EL (cell line): Measurements from ENCODE around the gene PLAC9.

Source experiments
- DNase-seq: peaks from one replicate; pipeline ENCODE4 v3.0.0-alpha.2; 2016

Gene PLAC9

GRCh38 chr10:80161321-80162083 is 29.0 kb downstream of the PLAC9 start:
- DNase-seq: no peak

GRCh38 chr10:80163741-80164341 is 31.3 kb downstream of the PLAC9 start:
- peak; percentile 94 for DNase-seq

GRCh38 chr10:80164596-80164995 is 32.1 kb downstream of the PLAC9 start:
- DNase-seq: no peak

GRCh38 chr10:80165173-80165572 is 32.6 kb downstream of the PLAC9 start:
- peak; percentile 67 for DNase-seq

DNA sequence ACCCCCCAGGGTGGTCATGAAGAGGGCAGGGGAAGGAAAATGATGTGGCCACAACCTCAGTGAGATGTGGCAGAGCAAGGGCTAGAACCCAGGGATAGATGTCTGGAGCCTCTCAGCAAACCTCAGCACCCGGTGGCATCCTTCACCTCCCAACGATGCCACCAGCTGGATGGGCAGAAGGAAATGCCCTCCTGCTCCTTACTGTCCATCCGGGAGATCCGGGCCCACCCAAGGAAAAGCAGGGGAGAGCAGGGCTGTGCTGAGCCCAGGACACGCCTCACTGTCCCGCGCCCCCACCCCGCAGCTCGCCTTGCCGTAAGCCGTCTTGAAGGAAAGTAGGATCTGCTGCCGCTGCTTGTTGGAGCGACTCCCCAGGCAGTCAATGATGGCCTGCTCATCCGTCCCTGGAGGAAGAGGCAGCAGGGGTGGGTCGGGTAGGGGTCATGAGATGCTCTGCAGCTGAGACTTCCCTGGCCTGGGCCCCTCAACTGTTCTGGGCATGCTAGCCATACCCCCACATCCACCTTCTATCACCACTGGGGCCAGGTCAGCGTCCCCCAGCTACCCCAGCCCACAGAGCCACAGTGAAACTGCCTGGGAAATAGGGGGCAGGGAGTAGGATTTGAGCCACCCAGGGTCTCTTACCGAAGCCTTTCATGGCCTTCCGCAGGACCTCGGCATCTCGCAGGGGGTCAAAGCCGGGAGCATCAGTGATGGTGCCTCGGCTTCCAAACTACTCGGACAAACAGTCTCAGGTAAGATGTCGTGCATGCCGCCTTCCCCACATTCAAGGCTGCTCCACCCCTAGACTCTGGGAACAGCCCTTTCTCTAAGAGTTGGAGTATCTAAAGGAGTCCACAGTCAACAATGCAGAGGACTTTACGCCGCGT is 34.3 kb downstream of the PLAC9 start:
- DNase-seq: no peak

DNA sequence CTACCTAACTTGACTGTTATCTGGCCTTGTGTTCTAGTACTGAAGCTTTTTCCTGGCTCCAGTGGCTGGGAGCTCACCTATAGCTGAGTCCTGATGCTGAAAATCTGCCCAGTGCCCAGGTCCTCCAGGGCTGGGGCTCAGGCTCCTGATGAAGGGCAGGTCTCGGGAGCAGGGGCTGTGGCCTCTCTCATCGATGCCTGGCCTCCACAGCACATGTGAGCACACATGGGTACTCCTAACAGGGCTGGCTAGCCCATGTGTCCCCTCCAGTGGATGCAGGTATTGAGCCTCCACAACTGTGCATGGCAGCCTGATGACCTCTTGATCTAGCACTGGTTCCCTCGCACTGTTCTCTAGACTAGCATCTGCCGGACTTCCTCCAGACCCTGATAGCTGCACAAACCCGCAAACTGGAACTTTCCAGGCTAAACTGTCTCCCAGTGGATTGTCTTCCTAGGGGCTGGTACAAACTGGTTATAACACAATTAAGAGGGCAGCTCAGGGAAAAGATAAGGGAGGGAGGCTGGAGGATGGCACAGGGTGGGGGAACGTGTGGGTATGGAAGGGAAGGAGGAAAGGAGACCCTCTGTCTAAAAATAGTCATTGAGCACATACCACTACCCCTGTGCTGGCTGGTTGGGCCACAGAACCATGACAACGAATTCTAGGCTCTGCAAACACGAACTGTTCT is 35.1 kb downstream of the PLAC9 start:
- DNase-seq: no peak

DNA sequence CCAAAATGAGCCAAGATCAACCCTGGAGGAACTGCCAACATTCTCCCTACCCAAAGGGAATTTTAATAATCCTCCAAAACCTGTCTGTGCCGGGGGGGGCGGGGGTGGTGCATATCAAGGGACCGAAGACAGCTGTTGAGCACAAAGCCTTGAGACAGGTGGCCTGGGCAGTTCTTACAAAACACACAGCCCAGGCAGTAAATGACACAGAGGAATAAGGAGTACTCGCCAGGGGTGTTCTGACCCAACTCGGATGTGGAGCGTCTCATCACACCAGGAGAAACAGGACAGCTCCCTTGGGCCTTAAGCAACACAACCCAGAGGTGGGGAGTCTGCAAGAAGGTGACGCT is 35.6 kb downstream of the PLAC9 start:
- no peak for DNase-seq

DNA sequence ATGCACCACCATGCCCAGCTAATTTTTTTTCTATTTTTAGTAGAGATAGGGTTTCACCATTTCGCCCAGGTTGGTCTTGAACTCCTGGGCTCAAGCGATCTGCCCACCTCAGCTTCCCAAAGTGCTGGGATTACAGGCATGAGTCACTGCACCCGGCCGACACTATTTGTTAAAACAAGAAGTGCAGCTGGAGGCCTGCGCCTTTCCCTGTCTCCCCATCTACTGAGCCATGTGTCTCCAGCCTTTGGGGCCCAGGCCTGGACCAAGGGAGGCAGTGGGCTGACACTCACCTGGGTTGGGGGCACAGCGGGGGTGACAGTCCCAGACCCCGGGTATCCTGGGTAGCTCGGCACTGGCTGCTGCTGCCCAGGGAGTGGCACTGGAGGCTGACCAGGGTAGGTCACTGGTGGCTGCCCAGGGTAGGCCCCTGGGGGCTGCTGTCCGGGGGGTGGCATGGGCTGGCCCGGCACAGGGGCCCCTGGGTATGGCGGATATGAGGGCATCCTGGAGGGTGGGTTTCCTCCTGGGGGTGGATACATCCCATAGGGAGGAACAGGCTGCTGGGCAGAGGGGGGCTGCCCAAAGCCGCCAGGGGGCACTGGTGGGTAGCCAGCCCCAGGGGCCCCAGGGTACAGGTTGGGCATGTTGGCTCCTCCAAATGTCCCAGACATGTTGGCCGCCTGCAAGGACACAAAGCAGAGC is 36.3 kb downstream of the PLAC9 start:
- DNase-seq: no peak

GRCh38 chr10:80170026-80170425 is 37.5 kb downstream of the PLAC9 start:
- DNase-seq: no peak

GRCh38 chr10:80170641-80171040 is 38.1 kb downstream of the PLAC9 start:
- no peak for DNase-seq

GRCh38 chr10:80171248-80171660 is 38.7 kb downstream of the PLAC9 start:
- peak; percentile 20 for DNase-seq

DNA sequence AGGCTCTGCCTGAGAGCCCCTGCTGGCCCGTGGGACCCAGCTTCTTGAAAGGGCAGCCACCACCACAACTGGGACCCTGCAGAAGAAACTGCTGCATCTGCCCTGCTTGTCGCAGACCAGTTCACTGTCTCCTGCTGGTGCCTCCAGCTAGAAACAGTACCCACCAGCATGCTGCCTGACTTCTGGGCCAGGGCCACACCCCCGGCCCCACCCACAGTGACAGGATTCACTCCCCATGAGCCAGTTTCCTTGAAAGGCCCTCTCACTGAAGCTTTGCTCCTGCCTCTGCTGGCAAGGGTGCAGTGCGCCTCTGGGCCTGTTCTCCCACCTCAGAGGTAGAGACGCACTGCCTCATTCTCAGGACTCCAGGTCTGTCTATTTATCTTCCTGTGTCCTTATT is 40.4 kb downstream of the PLAC9 start:
- DNase-seq: no peak

GRCh38 chr10:80173466-80173865 is 40.9 kb downstream of the PLAC9 start:
- DNase-seq: no peak

DNA sequence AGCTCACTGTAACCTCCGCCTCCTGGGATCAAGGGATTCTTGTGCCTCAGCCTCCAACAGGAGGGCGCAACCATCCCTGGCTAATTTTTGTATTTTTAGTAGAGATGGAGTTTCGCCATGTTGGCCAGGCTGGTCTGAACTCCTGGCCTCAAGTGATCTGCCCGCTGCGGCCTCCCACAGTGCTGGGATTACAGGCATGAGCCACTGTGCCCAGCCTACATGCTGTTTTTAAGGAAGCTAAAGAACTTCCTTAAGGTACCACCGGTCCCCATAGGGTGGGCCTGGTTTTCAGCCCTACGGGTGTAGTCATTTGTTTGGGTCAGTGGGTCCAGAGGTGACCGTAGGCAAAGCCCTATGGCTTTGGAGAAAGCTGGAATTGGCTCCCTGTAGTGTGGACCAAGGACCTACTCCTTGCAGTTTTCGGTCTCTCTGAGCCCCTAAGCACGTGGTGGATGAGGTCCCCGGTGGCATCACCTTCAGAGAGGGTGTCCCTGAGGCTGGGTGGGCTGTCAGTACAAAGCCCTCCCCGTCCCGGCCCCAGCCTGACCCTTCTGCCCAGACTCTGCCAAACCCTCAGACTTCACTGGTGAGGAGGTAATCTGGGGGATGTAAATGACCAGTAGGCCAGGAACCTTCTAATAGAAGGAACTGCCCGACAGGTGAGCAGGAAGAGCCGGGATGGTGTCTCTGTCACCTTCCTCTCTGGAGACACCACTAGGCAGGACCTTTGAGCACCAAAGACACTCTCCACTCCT is 42.3 kb downstream of the PLAC9 start:
- DNase-seq: no peak

DNA sequence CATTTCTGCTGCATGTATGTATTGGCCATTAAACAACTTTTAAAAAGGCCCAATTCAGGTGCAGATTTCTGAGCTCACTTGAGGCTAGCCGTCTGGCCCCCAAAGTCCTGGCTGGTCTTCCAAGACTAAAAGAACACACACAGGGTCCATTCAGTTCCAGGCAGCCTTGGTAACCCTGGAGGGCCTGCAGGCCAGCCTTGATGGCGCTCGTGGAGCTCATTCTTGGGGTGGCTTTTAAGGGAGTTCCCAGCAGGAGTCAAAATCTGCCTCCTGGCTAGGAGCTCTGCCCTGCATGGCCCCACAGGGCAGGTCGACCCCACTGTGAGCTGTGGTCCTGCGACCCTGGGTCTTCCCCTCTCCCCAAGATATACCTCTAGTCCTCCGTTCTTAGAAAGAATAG is 44.0 kb downstream of the PLAC9 start:
- DNase-seq: no peak

- peak; percentile 80 for DNase-seq
These were observed 45.5 kb downstream of the PLAC9 start for GRCh38 chr10:80177781-80178636.

- no peak for DNase-seq
These were observed 50.5 kb downstream of the PLAC9 start for GRCh38 chr10:80182986-80183385.

DNA sequence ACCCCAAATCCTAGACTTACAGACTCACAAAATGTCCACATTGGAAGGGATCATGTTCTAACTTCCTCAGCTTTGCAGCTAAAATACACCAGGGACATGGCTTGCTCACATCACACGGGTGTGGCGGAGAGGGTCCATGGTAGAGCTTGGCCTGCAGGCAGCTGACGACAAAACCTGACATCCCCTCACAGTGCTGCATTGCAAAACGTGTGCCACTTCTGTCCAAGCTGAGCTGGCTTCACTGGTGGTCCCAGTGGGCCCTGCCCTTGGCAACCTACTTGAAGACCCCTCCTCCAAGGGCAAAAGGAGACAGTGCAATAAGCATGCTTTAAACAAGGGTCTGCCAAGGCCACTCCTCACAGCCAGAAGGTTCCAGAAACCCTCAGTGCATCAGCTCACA is 50.9 kb downstream of the PLAC9 start:
- no peak for DNase-seq

GRCh38 chr10:80184291-80184690 is 51.8 kb downstream of the PLAC9 start:
- DNase-seq: no peak

DNA sequence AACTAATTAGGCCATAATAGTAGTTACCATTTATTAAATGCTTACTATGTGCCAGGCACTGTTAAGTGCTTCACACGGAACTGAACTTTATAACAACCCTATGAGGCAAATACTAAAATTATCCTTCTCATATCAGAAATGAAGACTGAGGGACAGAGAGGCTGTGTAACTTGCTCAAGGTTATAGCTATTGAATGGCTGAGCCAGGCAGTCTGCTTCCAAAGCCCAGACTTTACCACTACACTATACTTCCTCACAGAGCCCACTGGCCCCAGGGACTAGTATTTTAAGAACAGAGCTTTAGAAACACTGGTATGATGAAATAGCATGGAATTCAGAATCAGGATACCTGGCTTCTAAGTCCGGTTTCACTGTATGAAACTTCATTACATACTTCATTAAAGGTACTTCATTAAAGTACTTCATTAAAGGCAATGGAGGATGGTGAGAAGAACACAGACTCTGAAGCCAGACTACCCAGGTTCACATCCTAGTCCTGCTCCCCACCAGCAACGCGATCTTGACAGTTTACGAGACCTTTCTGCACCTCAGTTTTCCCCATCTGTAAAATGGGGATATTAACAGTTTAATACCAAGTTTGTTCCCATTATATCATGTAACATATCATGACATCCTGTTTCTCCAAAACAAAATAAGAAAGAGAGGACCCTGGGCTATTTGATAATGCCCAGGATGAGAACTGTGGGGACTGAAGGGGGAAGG is 53.2 kb downstream of the PLAC9 start:
- no peak for DNase-seq
